Smooth muscle cell of the brain vasculature (primary cell): ENCODE data around the gene PLEKHH1.

ENCODE experiments used
- DNase-seq: peaks from one replicate; pipeline ENCODE4 v3.0.0-alpha.2; 2012; ENCODE audit warnings: low read depth, low spot score

PLEKHH1 gene

GRCh38 chr14:67532998-67533753 lies at the start of gene PLEKHH1:
Gene PLEKHH1 (plus strand): TSS chr14:67533290. CDS start chr14:67541868, 8,578 bp downstream.
- no peak for DNase-seq

- DNase-seq: no peak
Observed at GRCh38 chr14:67483579-67484285, 49.4 kb upstream of the PLEKHH1 start.

GRCh38 chr14:67485501-67486095 lies 47.5 kb upstream of the PLEKHH1 start:
- DNase-seq: peak; percentile 17

- DNase-seq: no peak
Observed at GRCh38 chr14:67486890-67487289, 46.2 kb upstream of the PLEKHH1 start.

- no peak for DNase-seq
Observed at GRCh38 chr14:67487332-67487731, 45.8 kb upstream of the PLEKHH1 start.

GRCh38 chr14:67487937-67488893 lies 44.9 kb upstream of the PLEKHH1 start, which contains the start of gene TMEM229B:
Gene TMEM229B (minus strand): TSS chr14:67488721. CDS start chr14:67473923, 14,798 bp downstream.
- DNase-seq: no peak

- no peak for DNase-seq
Observed at GRCh38 chr14:67490196-67490595, 42.9 kb upstream of the PLEKHH1 start.

GRCh38 chr14:67491285-67491684 lies 41.8 kb upstream of the PLEKHH1 start:
- no peak for DNase-seq

- no peak for DNase-seq
Observed at GRCh38 chr14:67491741-67492507, 41.2 kb upstream of the PLEKHH1 start.

- DNase-seq: no peak
Observed at GRCh38 chr14:67492538-67492937, 40.6 kb upstream of the PLEKHH1 start.

- DNase-seq: no peak
Observed at GRCh38 chr14:67493092-67493717, 39.9 kb upstream of the PLEKHH1 start.

- no peak for DNase-seq
Observed at GRCh38 chr14:67495827-67496226, 37.3 kb upstream of the PLEKHH1 start.

GRCh38 chr14:67497216-67497615 lies 35.9 kb upstream of the PLEKHH1 start:
- no peak for DNase-seq

- DNase-seq: no peak
Observed at GRCh38 chr14:67497716-67498115, 35.4 kb upstream of the PLEKHH1 start.

GRCh38 chr14:67500981-67501380 lies 32.1 kb upstream of the PLEKHH1 start:
- no peak for DNase-seq

GRCh38 chr14:67501670-67502069 lies 31.4 kb upstream of the PLEKHH1 start:
- no peak for DNase-seq

- DNase-seq: no peak
Observed at GRCh38 chr14:67502867-67503266, 30.2 kb upstream of the PLEKHH1 start.

- DNase-seq: no peak
Observed at GRCh38 chr14:67503331-67503730, 29.8 kb upstream of the PLEKHH1 start.

- DNase-seq: no peak
Observed at GRCh38 chr14:67505254-67505653, 27.8 kb upstream of the PLEKHH1 start.

- DNase-seq: no peak
Observed at GRCh38 chr14:67508956-67509355, 24.1 kb upstream of the PLEKHH1 start.
